IMR-90 (cell line): Measurements from ENCODE around the gene NACC2. TPM values are rescaled to one million over a fixed set of nuclear protein-coding genes. Genes with fewer than 3 reads are reported as not detected.

Experiments
- ATAC-seq: fragments of 200-7000 bp; cut with Tn5 transposase; 2 replicates; pipeline ENCODE4 v1.9.1; 2020; ENCODE audit warnings: low read depth, mild to moderate bottlenecking, moderate library complexity
- BruUV-seq: library from RNA; stranded (reverse); fragments of 400-500 nt; replicated peaks from 2 replicates; lab custom pipeline; 2021; lab: Mats Ljungman, UMichigan
- CTCF ChIA-PET: fragments of 300-600 bp; formaldehyde crosslinking; extraction: SDS; loops from one replicate; lab custom pipeline; 2021; ENCODE audit warnings: antibody characterized with exemption; lab: Yijun Ruan, JAX
- POLR2A ChIA-PET: fragments of 300-600 bp; sonication (Branson Sonifier 250); formaldehyde crosslinking; loops from one replicate; lab custom pipeline; 2022; ENCODE audit warnings: antibody characterized with exemption; ENCODE audit not compliant: unreplicated experiment; lab: Charles Lee
- DNase-seq: peaks from one replicate; pipeline ENCODE4 v3.0.0; 2013
- H2AFZ ChIP-seq: replicated peaks from 2 replicates; pipeline ENCODE3; 2013; ENCODE audit warnings: low read length, mild to moderate bottlenecking; ENCODE audit not compliant: poor library complexity
- H2AK5ac ChIP-seq: 2 replicates; pipeline ENCODE4 v1.6.1; 2013; ENCODE audit warnings: low read depth, low read length, inconsistent platforms
- H2AK9ac ChIP-seq: replicated peaks from 2 replicates; pipeline ENCODE3; 2013; ENCODE audit warnings: mild to moderate bottlenecking, low read depth, low read length, moderate library complexity; ENCODE audit not compliant: poor library complexity
- H2BK120ac ChIP-seq: 2 replicates; pipeline ENCODE4 v1.6.1; 2013; ENCODE audit warnings: low read depth, low read length, inconsistent platforms
- H2BK15ac ChIP-seq: 3 replicates; pipeline ENCODE4 v1.6.1; 2013; ENCODE audit warnings: low read depth, low read length, inconsistent platforms
- H2BK20ac ChIP-seq: 2 replicates; pipeline ENCODE4 v1.6.1; 2013; ENCODE audit warnings: low read depth, mild to moderate bottlenecking, inconsistent platforms, low read length, moderate library complexity
- H2BK5ac ChIP-seq: 2 replicates; pipeline ENCODE4 v1.6.1; 2013; ENCODE audit warnings: mild to moderate bottlenecking, low read depth, low read length, inconsistent platforms; ENCODE audit not compliant: poor library complexity, severe bottlenecking
- H3K14ac ChIP-seq: replicated peaks from 2 replicates; pipeline ENCODE4 v1.6.1; 2013; ENCODE audit warnings: low read depth, low read length, inconsistent platforms
- H3K18ac ChIP-seq: 2 replicates; pipeline ENCODE4 v1.6.1; 2013; ENCODE audit warnings: low read depth, low read length, control low read depth
- H3K23ac ChIP-seq: 2 replicates; pipeline ENCODE4 v1.6.1; 2013; ENCODE audit warnings: low read depth, low read length, inconsistent platforms
- H3K27ac ChIP-seq: 2 replicates; pipeline ENCODE4 v1.5.1; 2013; ENCODE audit warnings: mild to moderate bottlenecking, control low read depth, low read length; ENCODE audit not compliant: insufficient read depth
- H3K27me3 ChIP-seq: 2 replicates; pipeline ENCODE4 v1.6.1; 2013; ENCODE audit warnings: low read length; ENCODE audit not compliant: control insufficient read depth, insufficient read depth
- H3K36me3 ChIP-seq: 2 replicates; pipeline ENCODE4 v1.6.1; 2013; ENCODE audit warnings: low read length, mixed read lengths; ENCODE audit not compliant: control insufficient read depth, insufficient read depth
- H3K4ac ChIP-seq: 2 replicates; pipeline ENCODE4 v1.6.1; 2013; ENCODE audit warnings: low read depth, low read length, inconsistent platforms
- H3K4me1 ChIP-seq: 2 replicates; pipeline ENCODE4 v1.6.1; 2013; ENCODE audit warnings: low read length, mixed read lengths; ENCODE audit not compliant: control insufficient read depth, insufficient read depth
- H3K4me2 ChIP-seq: 2 replicates; pipeline ENCODE4 v1.6.1; 2013; ENCODE audit warnings: low read depth, mild to moderate bottlenecking, control low read depth, low read length, moderate library complexity
- H3K4me3 ChIP-seq: 2 replicates; pipeline ENCODE4 v1.5.1; 2013; ENCODE audit warnings: low read depth, mild to moderate bottlenecking, control low read depth, low read length, moderate library complexity; ENCODE audit not compliant: insufficient read depth
- H3K56ac ChIP-seq: 2 replicates; pipeline ENCODE4 v1.6.1; 2013; ENCODE audit warnings: low read length, inconsistent platforms; ENCODE audit not compliant: insufficient read depth; ENCODE audit errors: extremely low read depth
- H3K79me1 ChIP-seq, 2 experiments: 2 replicates each; pipeline ENCODE4 v1.6.1; 2013; ENCODE audit warnings: low read length in 2 of 2, inconsistent platforms in 1 of 2, low read depth in 1 of 2
- H3K9ac ChIP-seq: 2 replicates; pipeline ENCODE4 v1.6.1; 2013; ENCODE audit warnings: low read depth, low read length, control low read depth
- H3K9me1 ChIP-seq: 2 replicates; pipeline ENCODE4 v1.6.1; 2013; ENCODE audit warnings: low read length, inconsistent platforms; ENCODE audit not compliant: insufficient read depth
- H3K9me3 ChIP-seq: 2 replicates; pipeline ENCODE4 v1.6.1; 2013; ENCODE audit warnings: low read length; ENCODE audit not compliant: control insufficient read depth, insufficient read depth
- H4K20me1 ChIP-seq: 2 replicates; pipeline ENCODE4 v1.6.1; 2013; ENCODE audit warnings: low read length, inconsistent platforms; ENCODE audit not compliant: insufficient read depth
- H4K5ac ChIP-seq: 2 replicates; pipeline ENCODE4 v1.6.1; 2013; ENCODE audit warnings: mild to moderate bottlenecking, low read depth, low read length, control low read depth
- H4K8ac ChIP-seq, 2 experiments: 2 replicates each; pipeline ENCODE4 v1.6.1; 2013; ENCODE audit warnings: low read depth in 2 of 2, low read length in 2 of 2, control low read depth in 1 of 2, inconsistent platforms in 1 of 2
- H4K91ac ChIP-seq: 2 replicates; pipeline ENCODE4 v1.6.1; 2013; ENCODE audit warnings: low read depth, low read length, inconsistent platforms; ENCODE audit not compliant: insufficient read depth
- BHLHE40 ChIP-seq: fragments of 150-350 bp; IDR thresholded peaks from 2 replicates; pipeline ENCODE4 v1.6.1; 2016; ENCODE audit warnings: mild to moderate bottlenecking, low read depth, low read length
- CEBPB ChIP-seq: IDR thresholded peaks from 2 replicates; pipeline ENCODE4 v1.6.1; 2012; ENCODE audit warnings: low read depth, low read length, improper control_type of control experiment
- CHD1 ChIP-seq: IDR thresholded peaks from 2 replicates; pipeline ENCODE4 v1.6.1; 2012; ENCODE audit warnings: low read depth, low read length, improper control_type of control experiment
- FOS ChIP-seq: fragments of 150-350 bp; IDR thresholded peaks from 2 replicates; pipeline ENCODE4 v1.6.1; 2016; ENCODE audit warnings: low read depth, low read length
- MAFK ChIP-seq: IDR thresholded peaks from 2 replicates; pipeline ENCODE4 v1.6.1; 2012; ENCODE audit warnings: low read depth, low read length, improper control_type of control experiment
- MAZ ChIP-seq: IDR thresholded peaks from 2 replicates; pipeline ENCODE4 v1.6.1; 2012; ENCODE audit warnings: low read depth, mild to moderate bottlenecking, low read length, improper control_type of control experiment, moderate library complexity, borderline replicate concordance
- MXI1 ChIP-seq: IDR thresholded peaks from 2 replicates; pipeline ENCODE4 v1.6.1; 2012; ENCODE audit warnings: low read depth, mild to moderate bottlenecking, low read length, moderate library complexity, borderline replicate concordance
- NFE2L2 ChIP-seq: fragments of 150-350 bp; IDR thresholded peaks from 2 replicates; pipeline ENCODE4 v1.6.1; 2016; ENCODE audit warnings: low read depth, mild to moderate bottlenecking, low read length
- POLR2A ChIP-seq: IDR thresholded peaks from 2 replicates; pipeline ENCODE4 v1.6.1; 2012; ENCODE audit warnings: mild to moderate bottlenecking, low read depth, low read length
- RAD21 ChIP-seq: IDR thresholded peaks from 2 replicates; pipeline ENCODE4 v1.6.1; 2012; ENCODE audit warnings: low read length, improper control_type of control experiment
- RCOR1 ChIP-seq: IDR thresholded peaks from 2 replicates; pipeline ENCODE4 v1.6.1; 2012; ENCODE audit warnings: mild to moderate bottlenecking, low read length, improper control_type of control experiment; ENCODE audit not compliant: insufficient replicate concordance
- RFX5 ChIP-seq: IDR thresholded peaks from 2 replicates; pipeline ENCODE4 v1.8.0; 2012; ENCODE audit warnings: low read depth, mild to moderate bottlenecking, low read length, moderate library complexity
- SMC3 ChIP-seq: fragments of 150-350 bp; IDR thresholded peaks from 2 replicates; pipeline ENCODE4 v1.6.1; 2016; ENCODE audit warnings: low read depth, mild to moderate bottlenecking, antibody characterized with exemption, low read length, moderate library complexity
- WGBS, 2 experiments: methylation state at CpG; one replicate each; pipeline versions ENCODE4 v1.1.5 to v1.1.7; 2013; ENCODE audit warnings: missing lambda C conversion rate in 2 of 2; ENCODE audit not compliant: insufficient read length in 1 of 2; ENCODE audit errors: extremely low coverage in 2 of 2; 5-methylcytosine and 5-hydroxymethylcytosine counted together
- dilution Hi-C: fragments of 300-500 bp; cut with HindIII; formaldehyde crosslinking; loops from one replicate; pipeline ENCODE4 v1.14.3; 2018; ENCODE audit warnings: low sequenced_read_pairs; ENCODE audit not compliant: unreplicated experiment
- in situ Hi-C: fragments of 300-500 bp; cut with MboI; formaldehyde crosslinking; loops from 3 replicates; pipeline ENCODE4 v1.14.3; 2019; ENCODE audit warnings: low sequenced_read_pairs, inconsistent platforms, mixed read lengths
- intact Hi-C: fragments of 100-400 bp; cut with micrococcal nuclease; formaldehyde crosslinking; loops from 2 replicates; pipeline ENCODE4 v1.10.0; 2022
- polyA plus RNA-seq, 3 experiments: library from polyadenylated mRNA; depleted of rRNA; stranded (reverse); fragments of >200 nt; gene quantifications; 2 replicates each; pipeline ENCODE4 v1.2.3, GENCODE V29; 2012; ENCODE audit warnings: low replicate concordance in 1 of 3
- total RNA-seq: library from RNA; depleted of rRNA; stranded (reverse); fragments of >200 nt; gene quantifications from 2 replicates; pipeline ENCODE4 v1.2.3, GENCODE V29; 2012
- TF ChIP-seq, protein P1 (sequence below): fragments of 150-350 bp; IDR thresholded peaks from 2 replicates; pipeline ENCODE4 v1.6.1; 2016; ENCODE audit warnings: low read depth, mild to moderate bottlenecking, low read length, moderate library complexity, borderline replicate concordance
- TF ChIP-seq, protein P2 (sequence below): fragments of 150-350 bp; IDR thresholded peaks from 2 replicates; pipeline ENCODE4 v1.6.1; 2017; ENCODE audit warnings: mild to moderate bottlenecking, antibody characterized with exemption, low read length, low read depth

NACC2 gene
- total and polyA plus RNA-seq, 2 of the 4 experiments (the other 2 are of a cell fraction): 7.9 to 19.0 TPM

DNA sequence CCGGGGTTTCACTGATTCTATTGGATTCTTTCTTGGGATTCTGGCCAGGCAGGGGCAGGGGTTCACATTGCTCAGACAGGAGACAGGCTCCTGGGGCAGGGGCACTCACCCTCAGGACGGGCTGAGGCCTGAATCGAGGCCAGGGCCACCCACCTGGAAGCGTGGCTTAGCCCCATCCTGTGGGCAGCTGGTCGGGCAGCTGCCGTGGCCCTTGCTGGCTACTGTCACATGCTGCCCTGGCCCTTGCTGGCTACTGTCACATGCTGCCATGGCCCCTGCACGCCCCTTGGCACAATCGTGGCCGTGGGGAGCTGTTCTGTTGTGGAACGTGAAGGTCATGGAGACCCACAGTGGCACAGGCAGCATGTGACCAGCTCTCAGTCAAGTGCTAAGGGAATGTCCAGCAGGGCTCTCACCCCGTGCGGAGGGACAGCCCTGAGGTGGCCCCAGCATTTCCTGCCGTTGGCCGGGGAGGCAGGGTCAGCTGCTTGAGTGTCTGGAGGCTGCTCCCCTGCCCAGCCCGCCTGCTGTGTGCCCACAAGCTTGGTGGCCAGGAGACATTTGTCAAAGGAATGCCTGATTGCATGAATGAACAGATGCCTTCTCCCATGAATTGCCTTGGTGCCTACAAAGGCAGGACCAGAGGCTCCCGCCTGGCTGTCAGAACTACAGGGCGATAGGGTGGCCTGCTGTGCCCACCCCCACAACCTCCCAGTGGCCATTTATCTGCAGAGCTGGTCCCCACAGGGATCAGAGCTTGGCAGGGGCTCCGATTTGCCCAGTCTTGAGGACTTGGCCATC, 40.4 kb upstream of the NACC2 start:
- Histone ChIP-seq H3K56ac (no peak overlapping the region), H3K27me3 (peaks cover 71% of the 10 kb centered on the region), H3K4me2 (no peak overlapping the region), H2BK15ac (no peak overlapping the region), H2BK120ac (no peak overlapping the region), H4K5ac (no peak overlapping the region), H3K4me3 (no peak overlapping the region), H3K27ac (no peak overlapping the region), H3K18ac (no peak overlapping the region), H2AK5ac (no peak overlapping the region), H4K20me1 (no peaks in the 10 kb centered on the region; the same call in 1 of the 2 replicates), H3K9me3 (no peaks in the 10 kb centered on the region), H2BK20ac (no peak overlapping the region), H3K9me1 (no peaks in the 10 kb centered on the region), H2AFZ (no peak overlapping the region), H3K4ac (no peak overlapping the region), H3K4me1 (no peaks in the 10 kb centered on the region), H4K91ac (no peak overlapping the region), H3K36me3 (no peaks in the 10 kb centered on the region), H3K14ac (no peak overlapping the region), H2AK9ac (no peak overlapping the region), H3K79me1 (no peaks in the 10 kb centered on the region), H2BK5ac (no peak overlapping the region), H4K8ac (no peak overlapping the region), H3K23ac (no peak overlapping the region), H3K9ac (no peak overlapping the region)
- ATAC-seq (no peak), DNase-seq (no peak)
- intact Hi-C loops (no loop called here), dilution Hi-C loops (no loop called here), in situ Hi-C loops (no loop called here)
- ChIA-PET POLR2A (no interaction called here), CTCF (no interaction called here)
- no TSS peak for BruUV-seq
- 48% methylated on average over 12 of the region's 18 CpGs; no CpG with 5 or more reads in 1 of the 2 experiments for WGBS, 2 experiments
- no peak for TF ChIP-seq RCOR1
- no peak for TF ChIP-seq RAD21
- no peak for TF ChIP-seq MAFK
- no peak for TF ChIP-seq MXI1
- TF ChIP-seq FOS: no peak
- TF ChIP-seq CEBPB: no peak
- TF ChIP-seq, protein P1, sequence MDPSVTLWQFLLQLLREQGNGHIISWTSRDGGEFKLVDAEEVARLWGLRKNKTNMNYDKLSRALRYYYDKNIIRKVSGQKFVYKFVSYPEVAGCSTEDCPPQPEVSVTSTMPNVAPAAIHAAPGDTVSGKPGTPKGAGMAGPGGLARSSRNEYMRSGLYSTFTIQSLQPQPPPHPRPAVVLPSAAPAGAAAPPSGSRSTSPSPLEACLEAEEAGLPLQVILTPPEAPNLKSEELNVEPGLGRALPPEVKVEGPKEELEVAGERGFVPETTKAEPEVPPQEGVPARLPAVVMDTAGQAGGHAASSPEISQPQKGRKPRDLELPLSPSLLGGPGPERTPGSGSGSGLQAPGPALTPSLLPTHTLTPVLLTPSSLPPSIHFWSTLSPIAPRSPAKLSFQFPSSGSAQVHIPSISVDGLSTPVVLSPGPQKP: no peak
- TF ChIP-seq, protein P2, sequence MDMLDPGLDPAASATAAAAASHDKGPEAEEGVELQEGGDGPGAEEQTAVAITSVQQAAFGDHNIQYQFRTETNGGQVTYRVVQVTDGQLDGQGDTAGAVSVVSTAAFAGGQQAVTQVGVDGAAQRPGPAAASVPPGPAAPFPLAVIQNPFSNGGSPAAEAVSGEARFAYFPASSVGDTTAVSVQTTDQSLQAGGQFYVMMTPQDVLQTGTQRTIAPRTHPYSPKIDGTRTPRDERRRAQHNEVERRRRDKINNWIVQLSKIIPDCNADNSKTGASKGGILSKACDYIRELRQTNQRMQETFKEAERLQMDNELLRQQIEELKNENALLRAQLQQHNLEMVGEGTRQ: no peak
- TF ChIP-seq NFE2L2: no peak
- no peak for TF ChIP-seq RFX5
- no peak for TF ChIP-seq BHLHE40
- TF ChIP-seq SMC3: no peak
- TF ChIP-seq CHD1: no peak
- TF ChIP-seq MAZ: no peak
- no peak for TF ChIP-seq POLR2A
